Mesenchymal stem cell (in vitro differentiated cells and primary cell): Measurements from ENCODE around the gene DCUN1D3.

Experiments used
- DNase-seq: peaks from one replicate; pipeline ENCODE4 v3.0.0-alpha.2; 2013
- H2AFZ ChIP-seq: one replicate; pipeline ENCODE4 v1.6.1; 2013; ENCODE audit warnings: low read depth, mild to moderate bottlenecking, control low read depth, inconsistent platforms, low read length, moderate library complexity
- H2AK5ac ChIP-seq: 2 replicates; pipeline ENCODE4 v1.6.1; 2013; ENCODE audit warnings: low read length, moderate library complexity, mild to moderate bottlenecking, inconsistent platforms; ENCODE audit not compliant: severe bottlenecking
- H2BK120ac ChIP-seq: one replicate; pipeline ENCODE4 v1.6.1; 2013; ENCODE audit warnings: low read depth, mild to moderate bottlenecking, inconsistent platforms, low read length, moderate library complexity
- H2BK12ac ChIP-seq, 2 experiments: one replicate each; pipeline ENCODE4 v1.6.1; 2013; ENCODE audit warnings: inconsistent platforms in 2 of 2, low read length in 2 of 2, mild to moderate bottlenecking in 2 of 2, moderate library complexity in 2 of 2, control low read depth in 1 of 2
- H2BK15ac ChIP-seq: one replicate; pipeline ENCODE4 v1.6.1; 2013; ENCODE audit warnings: mild to moderate bottlenecking, low read depth, inconsistent platforms; ENCODE audit not compliant: poor library complexity, severe bottlenecking
- H2BK5ac ChIP-seq: 2 replicates; pipeline ENCODE4 v1.6.1; 2013; ENCODE audit warnings: low read depth, mild to moderate bottlenecking, low read length, control low read depth, inconsistent platforms; ENCODE audit not compliant: poor library complexity, severe bottlenecking
- H3K14ac ChIP-seq, 2 experiments: one replicate each; pipeline ENCODE4 v1.6.1; 2013; ENCODE audit warnings: inconsistent platforms in 2 of 2, low read length in 2 of 2, control low read depth in 1 of 2, mild to moderate bottlenecking in 1 of 2, moderate library complexity in 1 of 2
- H3K18ac ChIP-seq, 2 experiments: one replicate each; pipeline ENCODE4 v1.6.1; 2013; ENCODE audit warnings: inconsistent platforms in 2 of 2, low read length in 2 of 2, control low read depth in 1 of 2, low read depth in 1 of 2, mild to moderate bottlenecking in 1 of 2
- H3K23ac ChIP-seq, 2 experiments: one replicate each; pipeline ENCODE4 v1.6.1; 2013; ENCODE audit warnings: inconsistent platforms in 2 of 2, low read length in 2 of 2, mild to moderate bottlenecking in 2 of 2, moderate library complexity in 2 of 2, control low read depth in 1 of 2
- H3K27ac ChIP-seq: 2 replicates; pipeline ENCODE4 v1.5.1; 2013; ENCODE audit warnings: mild to moderate bottlenecking, moderate library complexity, low read length, control low read depth, inconsistent platforms; ENCODE audit not compliant: poor library complexity, severe bottlenecking
- H3K27me3 ChIP-seq, 2 experiments: 2 replicates each; pipeline versions ENCODE4 v1.6.1 to v1.7.0; 2013; ENCODE audit warnings: low read length in 2 of 2, mild to moderate bottlenecking in 2 of 2, moderate library complexity in 2 of 2, control low read depth in 1 of 2, inconsistent platforms in 1 of 2; ENCODE audit not compliant: control insufficient read depth in 1 of 2, insufficient read depth in 1 of 2
- H3K36me3 ChIP-seq, 2 experiments: 2 replicates each; pipeline versions ENCODE4 v1.6.1 to v1.7.0; 2013; ENCODE audit warnings: low read length in 2 of 2, control low read depth in 1 of 2, inconsistent platforms in 1 of 2, low read depth in 1 of 2, mild to moderate bottlenecking in 1 of 2; ENCODE audit not compliant: insufficient read depth in 2 of 2, control insufficient read depth in 1 of 2
- H3K4ac ChIP-seq, 2 experiments: one replicate each; pipeline ENCODE4 v1.6.1; 2013; ENCODE audit warnings: inconsistent platforms in 2 of 2, low read length in 2 of 2, mild to moderate bottlenecking in 2 of 2, moderate library complexity in 2 of 2, control low read depth in 1 of 2, low read depth in 1 of 2
- H3K4me1 ChIP-seq: 2 replicates; pipeline ENCODE4 v1.6.1; 2013; ENCODE audit warnings: low read depth, low read length, control low read depth; ENCODE audit not compliant: control insufficient read depth, insufficient read depth
- H3K4me2 ChIP-seq: 2 replicates; pipeline ENCODE4 v1.6.1; 2013; ENCODE audit warnings: low read length, mild to moderate bottlenecking, inconsistent platforms; ENCODE audit not compliant: poor library complexity, severe bottlenecking
- H3K4me3 ChIP-seq, 2 experiments: 2 replicates each; pipeline versions ENCODE4 v1.5.1 to v1.7.0; 2013; ENCODE audit warnings: low read length in 2 of 2, mild to moderate bottlenecking in 2 of 2, control low read depth in 1 of 2, low read depth in 1 of 2; ENCODE audit not compliant: insufficient read depth in 1 of 2
- H3K79me1 ChIP-seq: replicated peaks from 2 replicates; pipeline ENCODE4 v1.6.1; 2013; ENCODE audit warnings: mild to moderate bottlenecking, control low read depth, low read length, inconsistent platforms; ENCODE audit not compliant: poor library complexity, severe bottlenecking
- H3K9ac ChIP-seq: 2 replicates; pipeline ENCODE4 v1.7.0; 2013; ENCODE audit warnings: mild to moderate bottlenecking, low read length, moderate library complexity
- H3K9me3 ChIP-seq: 2 replicates; pipeline ENCODE4 v1.7.0; 2013; ENCODE audit warnings: mild to moderate bottlenecking, low read length; ENCODE audit not compliant: control insufficient read depth
- H4K8ac ChIP-seq: one replicate; pipeline ENCODE4 v1.6.1; 2013; ENCODE audit warnings: inconsistent platforms, mild to moderate bottlenecking, low read length, moderate library complexity
- H4K91ac ChIP-seq: one replicate; pipeline ENCODE4 v1.6.1; 2013; ENCODE audit warnings: mild to moderate bottlenecking, low read length, inconsistent platforms
- WGBS: methylation state at CpG from one replicate; pipeline ENCODE4 v1.1.7; 2013; ENCODE audit warnings: mixed read lengths; 5-methylcytosine and 5-hydroxymethylcytosine counted together

Gene DCUN1D3

DNA sequence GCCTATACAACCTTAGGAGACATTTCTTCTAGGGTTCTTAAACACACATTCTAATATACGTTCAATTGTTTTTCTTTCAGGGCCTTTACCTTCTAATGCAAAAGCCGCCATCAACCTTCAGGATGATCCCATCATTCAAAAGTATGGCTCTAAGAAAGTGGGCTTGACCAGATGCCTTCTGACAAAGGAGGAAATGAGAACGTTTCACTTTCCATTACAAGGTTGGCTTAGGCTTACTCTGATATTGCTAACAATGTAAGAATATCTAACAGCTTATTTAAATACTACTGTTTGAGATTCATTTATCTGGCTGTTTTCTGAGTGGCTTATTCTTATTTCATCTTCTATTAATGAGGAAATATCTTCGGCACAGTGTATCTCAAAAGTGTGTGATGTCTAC, 78.5 kb downstream of the DCUN1D3 start:
- Histone ChIP-seq H3K23ac (no peak overlapping the region), H2AK5ac (no peak overlapping the region), H3K9ac (no peak overlapping the region), H2BK12ac (no peak overlapping the region), H3K79me1 (no peaks in the 10 kb centered on the region), H3K14ac (no peak overlapping the region), H3K27ac (no peak overlapping the region), H3K27me3 (no peaks in the 10 kb centered on the region), H2AFZ (no peak overlapping the region), H2BK120ac (no peak overlapping the region), H3K4me3 (no peak overlapping the region), H3K4me1 (no peaks in the 10 kb centered on the region), H3K18ac (no peak overlapping the region), H3K4me2 (no peak overlapping the region), H4K8ac (no peak overlapping the region), H4K91ac (no peak overlapping the region), H3K36me3 (peaks cover 0 to 57% of the 10 kb centered on the region in 2 experiments), H2BK5ac (no peak overlapping the region), H3K4ac (no peak overlapping the region), H2BK15ac (no peak overlapping the region), H3K9me3 (no peaks in the 10 kb centered on the region)
- no peak for DNase-seq
- WGBS = 100% methylated on average over 3 of the region's 4 CpGs

DNA sequence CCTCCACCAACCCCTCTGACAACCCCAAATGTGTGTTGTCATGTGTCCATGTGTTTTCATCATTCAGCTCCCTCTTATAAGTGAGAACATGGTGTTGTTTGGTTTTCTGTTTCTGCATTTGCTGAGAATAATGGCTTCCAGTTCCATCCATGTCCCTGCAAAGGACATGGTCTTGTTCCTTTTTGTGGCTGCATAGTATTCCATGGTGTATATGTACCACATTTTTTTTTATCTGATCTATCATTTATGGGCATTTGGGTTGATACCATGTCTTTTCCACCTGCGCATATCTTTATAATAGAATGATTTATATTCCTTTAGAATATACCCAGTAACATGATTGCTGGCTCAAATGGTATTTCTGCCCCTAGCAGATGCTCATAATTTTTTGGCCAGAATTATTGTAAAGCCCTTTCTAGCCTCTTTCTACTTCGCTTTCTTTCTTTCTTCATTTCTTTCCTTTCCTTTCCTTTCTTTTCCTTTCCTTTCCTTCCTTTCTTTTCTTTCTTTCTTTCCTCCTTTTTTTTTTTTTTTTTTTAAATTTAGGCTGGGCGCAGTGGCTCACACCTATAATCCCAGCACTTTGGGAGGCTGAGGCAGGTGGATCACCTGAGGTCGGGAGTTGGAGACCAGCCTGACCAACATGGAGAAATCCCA, 81.1 kb downstream of the DCUN1D3 start:
- Histone ChIP-seq H3K79me1 (no peaks in the 10 kb centered on the region), H2BK12ac (no peak overlapping the region), H3K9me3 (no peaks in the 10 kb centered on the region), H3K36me3 (peaks cover 3 to 65% of the 10 kb centered on the region in 2 experiments), H2AFZ (no peak overlapping the region), H3K27me3 (no peaks in the 10 kb centered on the region), H3K4me2 (no peak overlapping the region), H3K4me3 (no peak overlapping the region), H3K4me1 (no peaks in the 10 kb centered on the region), H3K18ac (no peak overlapping the region), H3K4ac (no peak overlapping the region), H4K91ac (no peak overlapping the region), H3K23ac (no peak overlapping the region), H3K14ac (no peak overlapping the region), H2BK15ac (no peak overlapping the region), H2BK5ac (no peak overlapping the region), H3K9ac (no peak overlapping the region), H2AK5ac (no peak overlapping the region), H4K8ac (no peak overlapping the region), H3K27ac (no peak overlapping the region), H2BK120ac (no peak overlapping the region)
- no peak for DNase-seq
- over 99% methylated on average over 3 of the region's 4 CpGs for WGBS

DNA sequence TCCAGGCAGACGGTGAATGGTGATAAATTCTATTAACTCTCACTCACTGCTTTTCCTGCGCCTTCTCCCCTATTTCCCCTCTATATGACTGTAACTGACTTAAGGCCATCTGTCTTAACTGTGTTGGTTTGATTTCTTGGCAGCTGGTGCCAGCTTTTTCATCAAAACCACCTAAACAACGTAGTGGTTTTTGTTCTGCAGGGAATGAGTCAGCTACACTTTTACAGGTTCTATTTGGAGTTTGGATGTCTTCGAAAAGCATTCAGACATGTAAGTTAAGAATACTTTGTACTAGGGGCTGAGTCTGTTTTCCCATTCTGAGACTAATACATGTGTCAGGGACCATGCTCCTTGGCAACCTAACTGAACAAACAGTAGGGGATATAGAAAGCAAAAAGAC, 85.4 kb downstream of the DCUN1D3 start:
- no peak overlapping the region for H2BK12ac ChIP-seq
- no peak overlapping the region for H4K91ac ChIP-seq
- DNase-seq = no peak
- H3K4me2 ChIP-seq = no peak overlapping the region
- no peak overlapping the region for H3K4me3 ChIP-seq
- H2BK15ac ChIP-seq = no peak overlapping the region
- no peaks in the 10 kb centered on the region for H3K27me3 ChIP-seq
- no peaks in the 10 kb centered on the region for H3K9me3 ChIP-seq
- no peak overlapping the region for H4K8ac ChIP-seq
- H3K23ac ChIP-seq = no peak overlapping the region
- no peak overlapping the region for H2AK5ac ChIP-seq
- H2BK5ac ChIP-seq = no peak overlapping the region
- no peak overlapping the region for H3K18ac ChIP-seq
- 94% methylated on average over 4 of the region's 4 CpGs for WGBS
- H3K36me3 ChIP-seq = peaks cover 3 to 41% of the 10 kb centered on the region in 2 experiments
- no peaks in the 10 kb centered on the region for H3K4me1 ChIP-seq
- H3K14ac ChIP-seq = no peak overlapping the region
- no peak overlapping the region for H3K9ac ChIP-seq
- H3K79me1 ChIP-seq = peaks cover 3% of the 10 kb centered on the region
- no peak overlapping the region for H3K4ac ChIP-seq
- H2BK120ac ChIP-seq = no peak overlapping the region
- H3K27ac ChIP-seq = no peak overlapping the region
- no peak overlapping the region for H2AFZ ChIP-seq

GRCh38 chr16:20812510-20812909, 87.6 kb downstream of the DCUN1D3 start:
- no peak overlapping the region for H2BK12ac ChIP-seq
- H2AFZ ChIP-seq = no peak overlapping the region
- no peaks in the 10 kb centered on the region for H3K27me3 ChIP-seq
- no peak overlapping the region for H3K14ac ChIP-seq
- H2AK5ac ChIP-seq = no peak overlapping the region
- H3K4me2 ChIP-seq = no peak overlapping the region
- peaks cover 3 to 28% of the 10 kb centered on the region in 2 experiments for H3K36me3 ChIP-seq
- H2BK120ac ChIP-seq = no peak overlapping the region
- H3K9ac ChIP-seq = no peak overlapping the region
- H2BK15ac ChIP-seq = no peak overlapping the region
- no peak overlapping the region for H2BK5ac ChIP-seq
- H3K23ac ChIP-seq = no peak overlapping the region
- no peak overlapping the region for H3K4me3 ChIP-seq
- WGBS = 85% methylated on average over 2 of the region's 2 CpGs
- H3K4ac ChIP-seq = no peak overlapping the region
- H3K18ac ChIP-seq = no peak overlapping the region
- H3K9me3 ChIP-seq = no peaks in the 10 kb centered on the region
- H3K79me1 ChIP-seq = peaks cover 8% of the 10 kb centered on the region
- peaks cover 2% of the 10 kb centered on the region for H3K4me1 ChIP-seq
- no peak overlapping the region for H4K91ac ChIP-seq
- no peak overlapping the region for H3K27ac ChIP-seq
- no peak for DNase-seq
- H4K8ac ChIP-seq = no peak overlapping the region
